ENCODE data around the gene CES4A. TPM values are rescaled to one million over a fixed set of nuclear protein-coding genes. Genes with fewer than 3 reads are reported as not detected.
A peak's percentile ranks its signal among the peaks of the same experiment; 100 is the strongest.

Gene CES4A
- total and polyA plus RNA-seq, 2 of the 13 experiments (the other 11 are each of a cell fraction or from before 2014, with no cell fraction given) = 0.09 to 0.17 TPM

DNA sequence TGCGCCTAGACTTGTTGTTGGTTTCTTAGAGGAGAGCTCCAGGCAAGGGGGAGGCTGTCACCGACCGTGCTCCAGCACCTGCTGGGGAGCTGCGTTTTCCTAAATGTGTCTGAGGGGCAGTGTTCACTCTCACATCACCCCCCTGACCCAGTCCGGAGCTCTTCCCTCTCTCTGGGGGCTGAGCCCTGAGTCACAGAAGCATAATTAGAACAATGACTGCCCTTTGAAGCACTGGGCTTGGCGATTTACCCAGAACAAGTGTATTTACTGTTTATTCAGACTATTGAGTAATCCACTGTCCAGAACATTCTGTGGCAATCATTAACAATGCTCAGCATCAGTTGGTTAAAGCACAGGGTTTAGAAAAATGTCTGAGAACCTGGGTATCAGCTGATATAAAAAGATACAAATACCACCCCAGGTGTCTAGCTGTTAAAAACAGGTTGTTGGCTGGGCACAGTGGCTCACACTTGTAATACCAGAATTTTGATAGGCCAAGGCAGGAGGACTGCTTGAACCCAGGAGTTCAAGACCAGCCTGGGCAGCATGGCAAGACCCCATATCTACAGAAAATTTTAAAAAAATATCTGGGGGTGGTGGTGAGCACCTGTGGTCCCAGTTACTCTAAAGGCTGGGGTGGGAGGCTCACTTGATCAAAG is 8.1 kb downstream of the CES4A start (continued):
- TF ChIP-seq, protein P1, sequence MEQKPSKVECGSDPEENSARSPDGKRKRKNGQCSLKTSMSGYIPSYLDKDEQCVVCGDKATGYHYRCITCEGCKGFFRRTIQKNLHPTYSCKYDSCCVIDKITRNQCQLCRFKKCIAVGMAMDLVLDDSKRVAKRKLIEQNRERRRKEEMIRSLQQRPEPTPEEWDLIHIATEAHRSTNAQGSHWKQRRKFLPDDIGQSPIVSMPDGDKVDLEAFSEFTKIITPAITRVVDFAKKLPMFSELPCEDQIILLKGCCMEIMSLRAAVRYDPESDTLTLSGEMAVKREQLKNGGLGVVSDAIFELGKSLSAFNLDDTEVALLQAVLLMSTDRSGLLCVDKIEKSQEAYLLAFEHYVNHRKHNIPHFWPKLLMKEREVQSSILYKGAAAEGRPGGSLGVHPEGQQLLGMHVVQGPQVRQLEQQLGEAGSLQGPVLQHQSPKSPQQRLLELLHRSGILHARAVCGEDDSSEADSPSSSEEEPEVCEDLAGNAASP (CRISPR knock-in tag; IDR thresholded peaks at IDR 0.05; ENCODE audit: borderline replicate concordance) = peak; percentile 49; the same call in 1 of the 2 replicates
- TF ChIP-seq YEATS2 (CRISPR knock-in tag; IDR thresholded peaks at IDR 0.05; ENCODE audit: borderline replicate concordance) (no peak), MYNN (CRISPR knock-in tag; IDR thresholded peaks at IDR 0.05; ENCODE audit: low read depth) (no peak), EHMT2 (IDR thresholded peaks at IDR 0.05; ENCODE audit: borderline replicate concordance, low read depth, low read length) (0 out of 2 replicates have a peak, but pooled peaks have one; percentile 28), RORA (CRISPR knock-in tag; IDR thresholded peaks at IDR 0.05) (no peak), ZNF724P (CRISPR knock-in tag; IDR thresholded peaks at IDR 0.05; ENCODE audit: borderline replicate concordance) (no peak), NR2F2 (IDR thresholded peaks at IDR 0.05; ENCODE audit: borderline replicate concordance, low read depth) (0 out of 2 replicates have a peak, but pooled peaks have one; percentile 21), FOXM1 (CRISPR knock-in tag; IDR thresholded peaks at IDR 0.05) (no peak), NR2C2 (CRISPR knock-in tag; IDR thresholded peaks at IDR 0.05; ENCODE audit: borderline replicate concordance) (no peak), SOX5 (CRISPR knock-in tag; IDR thresholded peaks at IDR 0.05; ENCODE audit: borderline replicate concordance) (peak; percentile 98), ARNT (IDR thresholded peaks at IDR 0.05) (no peak)
- TF ChIP-seq, protein P2, sequence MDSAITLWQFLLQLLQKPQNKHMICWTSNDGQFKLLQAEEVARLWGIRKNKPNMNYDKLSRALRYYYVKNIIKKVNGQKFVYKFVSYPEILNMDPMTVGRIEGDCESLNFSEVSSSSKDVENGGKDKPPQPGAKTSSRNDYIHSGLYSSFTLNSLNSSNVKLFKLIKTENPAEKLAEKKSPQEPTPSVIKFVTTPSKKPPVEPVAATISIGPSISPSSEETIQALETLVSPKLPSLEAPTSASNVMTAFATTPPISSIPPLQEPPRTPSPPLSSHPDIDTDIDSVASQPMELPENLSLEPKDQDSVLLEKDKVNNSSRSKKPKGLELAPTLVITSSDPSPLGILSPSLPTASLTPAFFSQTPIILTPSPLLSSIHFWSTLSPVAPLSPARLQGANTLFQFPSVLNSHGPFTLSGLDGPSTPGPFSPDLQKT (CRISPR knock-in tag; IDR thresholded peaks at IDR 0.05; ENCODE audit: borderline replicate concordance) = no peak
- TF ChIP-seq, protein P3, sequence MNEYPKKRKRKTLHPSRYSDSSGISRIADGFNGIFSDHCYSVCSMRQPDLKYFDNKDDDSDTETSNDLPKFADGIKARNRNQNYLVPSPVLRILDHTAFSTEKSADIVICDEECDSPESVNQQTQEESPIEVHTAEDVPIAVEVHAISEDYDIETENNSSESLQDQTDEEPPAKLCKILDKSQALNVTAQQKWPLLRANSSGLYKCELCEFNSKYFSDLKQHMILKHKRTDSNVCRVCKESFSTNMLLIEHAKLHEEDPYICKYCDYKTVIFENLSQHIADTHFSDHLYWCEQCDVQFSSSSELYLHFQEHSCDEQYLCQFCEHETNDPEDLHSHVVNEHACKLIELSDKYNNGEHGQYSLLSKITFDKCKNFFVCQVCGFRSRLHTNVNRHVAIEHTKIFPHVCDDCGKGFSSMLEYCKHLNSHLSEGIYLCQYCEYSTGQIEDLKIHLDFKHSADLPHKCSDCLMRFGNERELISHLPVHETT (CRISPR knock-in tag; conservative IDR thresholded peaks at IDR 0.05) = no peak
- TF ChIP-seq, protein P4, sequence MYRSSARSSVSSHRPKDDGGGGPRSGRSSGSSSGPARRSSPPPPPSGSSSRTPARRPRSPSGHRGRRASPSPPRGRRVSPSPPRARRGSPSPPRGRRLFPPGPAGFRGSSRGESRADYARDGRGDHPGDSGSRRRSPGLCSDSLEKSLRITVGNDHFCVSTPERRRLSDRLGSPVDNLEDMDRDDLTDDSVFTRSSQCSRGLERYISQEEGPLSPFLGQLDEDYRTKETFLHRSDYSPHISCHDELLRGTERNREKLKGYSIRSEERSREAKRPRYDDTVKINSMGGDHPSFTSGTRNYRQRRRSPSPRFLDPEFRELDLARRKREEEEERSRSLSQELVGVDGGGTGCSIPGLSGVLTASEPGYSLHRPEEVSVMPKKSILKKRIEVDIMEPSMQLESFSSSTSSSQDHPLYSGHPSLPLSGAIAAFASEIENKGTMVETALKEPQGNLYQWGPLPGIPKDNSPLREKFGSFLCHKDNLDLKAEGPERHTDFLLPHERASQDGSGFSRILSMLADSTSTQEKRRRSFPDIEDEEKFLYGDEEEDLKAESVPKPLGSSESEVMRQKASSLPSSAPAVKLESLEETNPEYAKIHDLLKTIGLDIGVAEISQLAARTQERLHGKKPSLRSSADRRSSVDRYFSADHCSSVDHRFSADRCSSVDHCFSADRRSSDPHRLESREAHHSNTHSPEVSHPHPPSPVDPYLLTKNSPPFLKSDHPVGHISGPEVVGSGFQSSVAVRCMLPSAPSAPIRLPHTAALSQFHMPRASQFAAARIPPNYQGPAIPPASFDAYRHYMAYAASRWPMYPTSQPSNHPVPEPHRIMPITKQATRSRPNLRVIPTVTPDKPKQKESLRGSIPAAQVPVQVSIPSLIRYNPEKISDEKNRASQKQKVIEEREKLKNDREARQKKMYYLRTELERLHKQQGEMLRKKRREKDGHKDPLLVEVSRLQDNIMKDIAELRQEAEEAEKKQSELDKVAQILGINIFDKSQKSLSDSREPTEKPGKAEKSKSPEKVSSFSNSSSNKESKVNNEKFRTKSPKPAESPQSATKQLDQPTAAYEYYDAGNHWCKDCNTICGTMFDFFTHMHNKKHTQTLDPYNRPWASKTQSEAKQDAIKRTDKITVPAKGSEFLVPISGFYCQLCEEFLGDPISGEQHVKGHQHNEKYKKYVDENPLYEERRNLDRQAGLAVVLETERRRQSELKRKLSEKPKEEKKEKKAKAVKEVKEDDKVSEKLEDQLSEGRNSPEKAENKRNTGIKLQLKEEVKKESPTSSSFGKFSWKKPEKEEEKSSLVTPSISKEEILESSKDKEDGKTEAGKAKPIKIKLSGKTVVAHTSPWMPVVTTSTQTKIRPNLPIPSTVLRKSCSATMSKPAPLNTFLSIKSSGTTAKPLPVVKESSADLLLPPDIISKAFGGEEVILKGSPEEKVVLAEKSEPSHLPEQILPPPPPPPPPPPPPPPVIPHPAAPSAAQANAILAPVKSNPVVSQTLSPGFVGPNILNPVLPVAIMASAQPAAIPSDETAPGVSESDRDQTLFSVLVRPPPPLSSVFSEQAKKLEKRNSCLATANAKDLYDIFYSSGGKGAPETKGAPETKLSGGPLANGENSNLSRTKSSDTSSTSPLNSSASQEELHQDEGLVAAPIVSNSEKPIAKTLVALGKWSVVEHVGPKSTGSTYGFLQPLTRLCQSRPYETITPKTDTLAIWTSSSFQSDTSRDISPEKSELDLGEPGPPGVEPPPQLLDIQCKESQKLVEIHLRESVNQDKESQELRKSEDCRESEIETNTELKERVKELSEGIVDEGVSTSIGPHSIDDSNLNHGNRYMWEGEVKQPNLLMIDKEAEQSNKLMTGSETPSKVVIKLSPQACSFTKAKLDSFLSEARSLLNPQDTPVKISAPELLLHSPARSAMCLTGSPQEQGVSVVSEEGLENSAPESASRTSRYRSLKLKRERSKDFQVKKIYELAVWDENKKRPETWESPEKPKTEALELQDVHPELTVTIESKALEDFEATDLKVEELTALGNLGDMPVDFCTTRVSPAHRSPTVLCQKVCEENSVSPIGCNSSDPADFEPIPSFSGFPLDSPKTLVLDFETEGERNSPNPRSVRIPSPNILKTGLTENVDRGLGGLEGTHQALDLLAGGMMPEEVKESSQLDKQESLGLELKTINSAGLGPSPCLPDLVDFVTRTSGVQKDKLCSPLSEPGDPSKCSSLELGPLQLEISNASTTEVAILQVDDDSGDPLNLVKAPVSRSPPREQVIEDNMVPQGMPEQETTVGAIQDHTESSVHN (CRISPR knock-in tag; IDR thresholded peaks at IDR 0.05) = no peak
- TF ChIP-seq, protein P5, sequence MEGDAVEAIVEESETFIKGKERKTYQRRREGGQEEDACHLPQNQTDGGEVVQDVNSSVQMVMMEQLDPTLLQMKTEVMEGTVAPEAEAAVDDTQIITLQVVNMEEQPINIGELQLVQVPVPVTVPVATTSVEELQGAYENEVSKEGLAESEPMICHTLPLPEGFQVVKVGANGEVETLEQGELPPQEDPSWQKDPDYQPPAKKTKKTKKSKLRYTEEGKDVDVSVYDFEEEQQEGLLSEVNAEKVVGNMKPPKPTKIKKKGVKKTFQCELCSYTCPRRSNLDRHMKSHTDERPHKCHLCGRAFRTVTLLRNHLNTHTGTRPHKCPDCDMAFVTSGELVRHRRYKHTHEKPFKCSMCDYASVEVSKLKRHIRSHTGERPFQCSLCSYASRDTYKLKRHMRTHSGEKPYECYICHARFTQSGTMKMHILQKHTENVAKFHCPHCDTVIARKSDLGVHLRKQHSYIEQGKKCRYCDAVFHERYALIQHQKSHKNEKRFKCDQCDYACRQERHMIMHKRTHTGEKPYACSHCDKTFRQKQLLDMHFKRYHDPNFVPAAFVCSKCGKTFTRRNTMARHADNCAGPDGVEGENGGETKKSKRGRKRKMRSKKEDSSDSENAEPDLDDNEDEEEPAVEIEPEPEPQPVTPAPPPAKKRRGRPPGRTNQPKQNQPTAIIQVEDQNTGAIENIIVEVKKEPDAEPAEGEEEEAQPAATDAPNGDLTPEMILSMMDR (CRISPR knock-in tag; IDR thresholded peaks at IDR 0.05) = peak; percentile 36; the same call in 1 of the 2 replicates
